A673 (cell line): Measurements from ENCODE around the gene DNAL4. TPM values are rescaled to one million over a fixed set of nuclear protein-coding genes. Genes with fewer than 3 reads are reported as not detected.

Experiments used
- BruUV-seq: library from RNA; stranded (reverse); fragments of 400-500 nt; replicated peaks from 2 replicates; lab custom pipeline; 2021; lab: Mats Ljungman, UMichigan
- CTCF ChIA-PET: fragments of 300-600 bp; sonication (Branson Sonifier 250); formaldehyde crosslinking; loops from one replicate; lab custom pipeline; 2022; ENCODE audit warnings: antibody characterized with exemption; lab: Charles Lee
- POLR2A ChIA-PET: fragments of 300-600 bp; sonication (Branson Sonifier 250); formaldehyde crosslinking; loops from one replicate; lab custom pipeline; 2022; ENCODE audit warnings: antibody characterized with exemption; ENCODE audit not compliant: low non-redundant PET; lab: Charles Lee
- DNase-seq: peaks from one replicate; pipeline ENCODE4 v3.0.0-alpha.2; 2015; ENCODE audit warnings: low spot score
- H3K27ac ChIP-seq: fragments of 200-600 bp; sonication (generic); 2 replicates; pipeline ENCODE4 v1.5.1; 2016; ENCODE audit warnings: mixed run types, low read depth, mild to moderate bottlenecking, mixed read lengths, antibody characterized with exemption, low read length; ENCODE audit not compliant: poor library complexity, severe bottlenecking
- H3K27me3 ChIP-seq: fragments of 200-600 bp; sonication (generic); replicated peaks from 2 replicates; pipeline ENCODE4 v1.6.1; 2017; ENCODE audit warnings: mixed run types, low read depth, mild to moderate bottlenecking, mixed read lengths, antibody characterized with exemption, low read length; ENCODE audit not compliant: insufficient read depth, poor library complexity
- H3K36me3 ChIP-seq: fragments of 200-600 bp; sonication (generic); 2 replicates; pipeline ENCODE4 v1.6.1; 2016; ENCODE audit warnings: mixed run types, mild to moderate bottlenecking, mixed read lengths, antibody characterized with exemption, low read length; ENCODE audit not compliant: insufficient read depth, poor library complexity, severe bottlenecking
- H3K4me1 ChIP-seq: fragments of 200-600 bp; sonication (generic); 2 replicates; pipeline ENCODE4 v1.6.1; 2017; ENCODE audit warnings: mixed run types, mild to moderate bottlenecking, mixed read lengths, antibody characterized with exemption, low read length; ENCODE audit not compliant: insufficient read depth, poor library complexity, severe bottlenecking
- H3K4me3 ChIP-seq: fragments of 200-600 bp; sonication (generic); 2 replicates; pipeline ENCODE4 v1.5.1; 2016; ENCODE audit warnings: low read depth, mixed run types, mild to moderate bottlenecking, mixed read lengths, low read length; ENCODE audit not compliant: poor library complexity, severe bottlenecking
- H3K9me3 ChIP-seq: fragments of 200-600 bp; sonication (generic); 2 replicates; pipeline ENCODE4 v1.6.1; 2016; ENCODE audit warnings: mixed run types, low read depth, mild to moderate bottlenecking, mixed read lengths, antibody characterized with exemption, low read length; ENCODE audit not compliant: poor library complexity, severe bottlenecking
- EZH2 ChIP-seq: fragments of 200-600 bp; sonication (generic); IDR thresholded peaks from 2 replicates; pipeline ENCODE4 v1.6.1; 2017; ENCODE audit warnings: borderline replicate concordance, low read depth, mild to moderate bottlenecking, mixed read lengths, antibody characterized with exemption, low read length; ENCODE audit not compliant: poor library complexity, severe bottlenecking
- intact Hi-C: fragments of 100-400 bp; cut with micrococcal nuclease; formaldehyde crosslinking; loops from one replicate; pipeline ENCODE4 v1.10.0; 2022; ENCODE audit not compliant: unreplicated experiment
- total RNA-seq: library from RNA; stranded (reverse); gene quantifications from 2 replicates; pipeline ENCODE4 v1.2.3, GENCODE V29; 2021
- TF ChIP-seq, protein P1 (sequence below): fragments of 300-800, 200-600 bp; sonication (generic); conservative IDR thresholded peaks from 2 replicates; pipeline ENCODE4 v1.5.1; 2017; ENCODE audit warnings: low read depth, mild to moderate bottlenecking, antibody characterized with exemption, low read length, moderate library complexity, mixed read lengths

DNAL4 gene
- total RNA-seq, 1 experiment from 2014 or later = 59.1 TPM

DNA sequence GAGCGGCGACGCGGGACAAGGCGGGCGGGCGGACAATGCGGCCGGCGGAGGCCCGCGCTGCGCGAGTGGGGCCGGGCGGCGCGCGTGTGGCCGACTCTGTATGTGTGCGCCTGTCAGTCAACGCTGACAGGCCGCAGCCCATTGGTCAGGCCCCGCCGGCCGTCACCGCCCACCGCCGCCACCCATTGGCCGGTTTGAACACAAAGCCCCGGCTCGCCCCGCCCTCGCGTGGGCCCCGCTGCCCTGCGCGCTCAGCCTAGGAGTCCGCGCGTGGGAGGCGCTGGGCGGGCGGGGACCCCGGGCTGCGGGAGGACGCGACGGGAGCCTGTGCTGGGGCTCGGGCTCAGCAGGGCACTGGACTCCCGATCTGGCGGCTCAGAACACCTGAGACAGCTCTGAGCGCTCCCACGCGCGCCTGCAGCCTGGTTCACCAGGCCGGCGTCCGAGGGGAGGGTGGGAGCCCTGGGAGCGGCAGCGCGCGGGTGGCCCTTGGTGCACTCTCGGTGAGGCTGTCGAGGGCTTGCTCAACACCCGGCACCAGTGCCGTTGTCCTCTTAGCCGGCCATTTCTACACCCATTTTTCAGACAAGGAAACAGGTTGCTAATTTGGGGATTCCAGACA, 37.9 kb downstream of the DNAL4 start, which contains the start of gene SUN2:
Gene SUN2 (minus strand): TSS at position 88 of the 622 bp plus-strand sequence. CDS start 3,370 bp downstream, outside the sequence.
- H3K36me3 ChIP-seq = peaks cover 31% of the 10 kb centered on the region
- peak within 1 kb of the TSS; percentile 93 for H3K27ac ChIP-seq
- H3K9me3 ChIP-seq = no peaks in the 10 kb centered on the region
- H3K4me1 ChIP-seq = peaks cover 44% of the 10 kb centered on the region
- peak within 1 kb of the TSS; percentile 97 for H3K4me3 ChIP-seq
- TF ChIP-seq EZH2 = no peak
- TF ChIP-seq, protein P1, sequence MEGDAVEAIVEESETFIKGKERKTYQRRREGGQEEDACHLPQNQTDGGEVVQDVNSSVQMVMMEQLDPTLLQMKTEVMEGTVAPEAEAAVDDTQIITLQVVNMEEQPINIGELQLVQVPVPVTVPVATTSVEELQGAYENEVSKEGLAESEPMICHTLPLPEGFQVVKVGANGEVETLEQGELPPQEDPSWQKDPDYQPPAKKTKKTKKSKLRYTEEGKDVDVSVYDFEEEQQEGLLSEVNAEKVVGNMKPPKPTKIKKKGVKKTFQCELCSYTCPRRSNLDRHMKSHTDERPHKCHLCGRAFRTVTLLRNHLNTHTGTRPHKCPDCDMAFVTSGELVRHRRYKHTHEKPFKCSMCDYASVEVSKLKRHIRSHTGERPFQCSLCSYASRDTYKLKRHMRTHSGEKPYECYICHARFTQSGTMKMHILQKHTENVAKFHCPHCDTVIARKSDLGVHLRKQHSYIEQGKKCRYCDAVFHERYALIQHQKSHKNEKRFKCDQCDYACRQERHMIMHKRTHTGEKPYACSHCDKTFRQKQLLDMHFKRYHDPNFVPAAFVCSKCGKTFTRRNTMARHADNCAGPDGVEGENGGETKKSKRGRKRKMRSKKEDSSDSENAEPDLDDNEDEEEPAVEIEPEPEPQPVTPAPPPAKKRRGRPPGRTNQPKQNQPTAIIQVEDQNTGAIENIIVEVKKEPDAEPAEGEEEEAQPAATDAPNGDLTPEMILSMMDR = no peak
- H3K27me3 ChIP-seq = no peaks in the 10 kb centered on the region
- BruUV-seq = no TSS peak
- DNase-seq = peak; percentile 91
- ChIA-PET POLR2A (no interaction called here), CTCF (interaction anchor here (0.9 kb wide), 1 partner anchor 13 kb away, joined by 7 read pairs; no protein-coding TSS in a partner anchor)
- intact Hi-C loops = no loop called here

DNA sequence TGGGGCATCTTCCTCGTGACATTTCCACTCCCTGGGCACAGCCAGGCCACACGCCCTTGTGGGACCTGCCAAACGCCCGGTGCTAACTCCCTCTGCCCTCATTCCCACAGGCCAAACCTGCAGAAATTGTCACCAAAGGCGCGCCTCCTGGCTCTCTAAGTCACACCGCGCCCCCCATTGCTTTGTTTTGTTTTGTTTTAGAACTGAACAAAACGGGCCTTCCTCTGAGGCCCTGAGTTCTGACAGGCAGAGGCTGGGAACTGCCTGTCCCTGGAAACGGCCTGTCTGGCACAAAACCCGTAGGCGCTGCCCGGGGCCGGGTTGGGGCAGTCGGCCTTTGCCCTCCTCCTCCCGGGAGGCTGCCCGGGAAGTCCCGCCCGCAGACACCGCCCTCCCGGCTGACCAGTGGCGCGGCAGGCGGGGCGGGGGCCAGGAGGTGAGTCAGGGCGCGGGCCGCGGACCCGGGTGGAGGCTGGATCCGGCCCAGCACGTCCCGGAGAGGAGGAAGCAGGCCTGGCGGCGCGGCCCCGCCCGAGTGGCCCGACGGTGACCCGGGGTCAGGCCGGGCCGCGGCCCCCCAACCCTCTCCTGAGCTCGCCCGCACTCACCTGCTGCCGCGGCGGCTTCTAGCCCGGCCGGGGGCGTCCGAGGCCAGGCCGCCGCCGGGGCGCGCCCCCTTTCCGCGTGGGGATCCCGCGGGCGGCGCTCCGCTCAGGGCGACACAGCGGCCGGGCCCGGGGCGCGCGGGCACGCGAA, 38.6 kb downstream of the DNAL4 start:
- ChIA-PET POLR2A (no interaction called here), CTCF (interaction anchor here (1.1 to 1.7 kb wide), 2 partner anchors 11 to 21 kb away, joined by 8 read pairs; no protein-coding TSS in a partner anchor)
- TF ChIP-seq EZH2 = no peak
- TF ChIP-seq, protein P1 = no peak
- BruUV-seq = no TSS peak
- Histone ChIP-seq H3K4me1 (peaks cover 37% of the 10 kb centered on the region), H3K36me3 (peaks cover 38% of the 10 kb centered on the region), H3K27ac (peak overlapping the region; percentile 93), H3K9me3 (no peaks in the 10 kb centered on the region), H3K4me3 (peak overlapping the region; percentile 97), H3K27me3 (no peaks in the 10 kb centered on the region)
- peak; percentile 63 for DNase-seq
- intact Hi-C loops = no loop called here

DNA sequence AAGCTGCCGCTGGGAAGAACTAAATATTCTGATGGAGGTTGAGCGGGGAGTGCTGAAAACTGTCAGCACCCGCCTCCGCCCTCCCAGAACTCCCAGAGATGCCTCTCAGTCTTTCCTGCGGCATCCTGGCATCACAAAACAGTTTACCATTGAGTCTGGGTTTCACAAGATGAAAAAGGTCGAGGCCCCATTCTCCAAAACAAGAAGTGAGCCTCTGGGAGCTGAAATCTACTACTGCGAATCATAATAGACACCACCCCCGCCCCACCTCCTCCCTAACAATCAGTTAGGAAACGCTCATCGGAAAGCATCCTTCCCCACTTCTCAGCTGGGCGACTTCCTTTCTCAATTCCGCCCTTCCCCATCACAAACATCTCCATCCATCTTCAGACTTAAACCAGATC, 39.2 kb downstream of the DNAL4 start:
- CTCF ChIA-PET = interaction anchor here (1.1 to 1.7 kb wide), 2 partner anchors 11 to 21 kb away, joined by 8 read pairs; no protein-coding TSS in a partner anchor
- intact Hi-C loops = no loop called here
- Histone ChIP-seq H3K27ac (peak overlapping the region; percentile 93), H3K4me3 (peak overlapping the region; percentile 97), H3K9me3 (no peaks in the 10 kb centered on the region), H3K27me3 (no peaks in the 10 kb centered on the region), H3K36me3 (peaks cover 44% of the 10 kb centered on the region), H3K4me1 (peaks cover 36% of the 10 kb centered on the region)
- POLR2A ChIA-PET = no interaction called here
- no TSS peak for BruUV-seq
- TF ChIP-seq, protein P1 = no peak
- peak; percentile 62 for DNase-seq
